ENCODE measurements around the gene CELF1. TPM values are rescaled to one million over a fixed set of nuclear protein-coding genes. Genes with fewer than 3 reads are reported as not detected.

The CELF1 gene
- total and polyA plus RNA-seq, 2 of the 4 experiments (the other 2 are of a cell fraction) = 63.3 to 135 TPM

GRCh38 chr11:47467357-47467756 is 85.6 kb downstream of the CELF1 start:
- ATAC-seq (ENCODE audit: low read depth) (peak; percentile 5; the same call in 1 of the 2 replicates), DNase-seq (no peak)
- ChIA-PET POLR2A (ENCODE audit: unreplicated experiment) (no interaction called here), CTCF (no interaction called here)
- TF ChIP-seq FOS (IDR thresholded peaks at IDR 0.05; ENCODE audit: low read depth, low read length) (no peak), USF2 (IDR thresholded peaks at IDR 0.05; ENCODE audit: low read depth, low read length) (no peak), ELK1 (IDR thresholded peaks at IDR 0.05; ENCODE audit: borderline replicate concordance, low read depth, low read length) (no peak), CHD1 (IDR thresholded peaks at IDR 0.05; ENCODE audit: low read depth, low read length) (no peak), MXI1 (IDR thresholded peaks at IDR 0.05; ENCODE audit: borderline replicate concordance, low read depth, low read length) (no peak), BHLHE40 (IDR thresholded peaks at IDR 0.05; ENCODE audit: low read depth, low read length) (no peak), SMC3 (IDR thresholded peaks at IDR 0.05; ENCODE audit: low read depth, low read length) (no peak), CTCF (conservative IDR thresholded peaks at IDR 0.05; ENCODE audit: low read depth, low read length) (no peak)
- H3K56ac ChIP-seq (ENCODE audit: extremely low read depth, insufficient read depth, low read length) = no peak overlapping the region
- H2BK15ac ChIP-seq (ENCODE audit: low read depth, low read length) = no peak overlapping the region
- H3K23ac ChIP-seq (ENCODE audit: low read depth, low read length) = no peak overlapping the region
- peaks cover 56 to 78% of the 10 kb centered on the region in 2 experiments for H3K79me1 ChIP-seq (ENCODE audit: low read depth in 1 of 2, low read length in 2 of 2)
- H3K18ac ChIP-seq (ENCODE audit: low read depth, low read length) = no peak overlapping the region
- no peaks in the 10 kb centered on the region for H3K9me3 ChIP-seq (ENCODE audit: control insufficient read depth, insufficient read depth, low read length)
- dilution Hi-C loops (cut with HindIII; ENCODE audit: low sequenced_read_pairs, unreplicated experiment) (no loop called here), in situ Hi-C loops (cut with MboI; ENCODE audit: low sequenced_read_pairs) (no loop called here), intact Hi-C loops (cut with micrococcal nuclease) (no loop called here)
- no peak overlapping the region for H3K27ac ChIP-seq (ENCODE audit: insufficient read depth, low read length)
- no peak overlapping the region for H2BK5ac ChIP-seq (ENCODE audit: low read depth, low read length, poor library complexity, severe bottlenecking)
- peaks cover 12% of the 10 kb centered on the region for H3K4me1 ChIP-seq (ENCODE audit: control insufficient read depth, insufficient read depth, low read length)
- peaks cover 27% of the 10 kb centered on the region for H4K20me1 ChIP-seq (ENCODE audit: insufficient read depth, low read length)
- H3K36me3 ChIP-seq (ENCODE audit: control insufficient read depth, insufficient read depth, low read length) = peaks cover 41% of the 10 kb centered on the region
- H3K9ac ChIP-seq (ENCODE audit: low read depth, low read length) = no peak overlapping the region
- H4K91ac ChIP-seq (ENCODE audit: insufficient read depth, low read depth, low read length) = no peak overlapping the region
- no peak overlapping the region for H2AFZ ChIP-seq (replicated peaks; ENCODE audit: low read length, poor library complexity)
- no peak overlapping the region for H2BK20ac ChIP-seq (ENCODE audit: low read depth, low read length)
- H3K4me2 ChIP-seq (ENCODE audit: low read depth, low read length) = no peak overlapping the region
- H3K27me3 ChIP-seq (ENCODE audit: control insufficient read depth, insufficient read depth, low read length) = no peaks in the 10 kb centered on the region
- H3K4ac ChIP-seq (ENCODE audit: low read depth, low read length) = no peak overlapping the region; the same call in 1 of the 2 replicates
- H2BK120ac ChIP-seq (ENCODE audit: low read depth, low read length) = no peak overlapping the region
- H3K4me3 ChIP-seq (ENCODE audit: insufficient read depth, low read depth, low read length) = no peak overlapping the region
- H4K8ac ChIP-seq (ENCODE audit: low read depth in 2 of 2, low read length in 2 of 2) = no peak overlapping the region
- no peak overlapping the region for H3K14ac ChIP-seq (replicated peaks; ENCODE audit: low read depth, low read length)
- peaks cover 15% of the 10 kb centered on the region for H3K9me1 ChIP-seq (ENCODE audit: insufficient read depth, low read length)
- no peak overlapping the region for H2AK5ac ChIP-seq (ENCODE audit: low read depth, low read length)
- no peak overlapping the region for H4K5ac ChIP-seq (ENCODE audit: low read depth, low read length)
- WGBS, 2 experiments (ENCODE audit: extremely low coverage in 2 of 2, insufficient read length in 1 of 2) = 100% methylated on average over 3 of the region's 7 CpGs; no CpG with 5 or more reads in 1 of the 2 experiments
- peak overlapping the region; percentile 7 for H2AK9ac ChIP-seq (replicated peaks; ENCODE audit: low read depth, low read length, poor library complexity)
- BruUV-seq (replicated peaks) = no TSS peak

All from IMR-90 (cell line).